ENCODE results near the gene SPAG4. TPM values are rescaled to one million over a fixed set of nuclear protein-coding genes. Genes with fewer than 3 reads are reported as not detected.

SPAG4 gene
- total RNA-seq, 2 donors from 2014 or later: 5.9 to 6.3 TPM

- Mint-ChIP-seq H3K27ac (peak overlapping the region in 1 of 2 donors; percentile 26), H3K36me3 (no peaks in the 10 kb centered on the region), H3K4me3 (no peak overlapping the region), H3K4me1 (ENCODE audit: low read depth in 2 of 2) (peaks cover 30 to 31% of the 10 kb centered on the region in 2 donors), H3K9me3 (no peaks in the 10 kb centered on the region), H3K27me3 (no peaks in the 10 kb centered on the region)
- ATAC-seq (no peak), DNase-seq (ENCODE audit: low spot score) (no peak)
Measured at GRCh38 chr20:35620818-35621559, 5.4 kb downstream of the SPAG4 start.

GRCh38 chr20:35621560-35621946, 5.9 kb downstream of the SPAG4 start:
- peak overlapping the region in 1 of 2 donors; percentile 26 for H3K27ac Mint-ChIP-seq
- H3K9me3 Mint-ChIP-seq: no peaks in the 10 kb centered on the region
- H3K36me3 Mint-ChIP-seq: no peaks in the 10 kb centered on the region
- no peak for DNase-seq (ENCODE audit: low spot score)
- no peak for ATAC-seq
- H3K4me1 Mint-ChIP-seq (ENCODE audit: low read depth in 2 of 2): peaks cover 26 to 27% of the 10 kb centered on the region in 2 donors
- H3K27me3 Mint-ChIP-seq: no peaks in the 10 kb centered on the region
- H3K4me3 Mint-ChIP-seq: no peak overlapping the region

DNA sequence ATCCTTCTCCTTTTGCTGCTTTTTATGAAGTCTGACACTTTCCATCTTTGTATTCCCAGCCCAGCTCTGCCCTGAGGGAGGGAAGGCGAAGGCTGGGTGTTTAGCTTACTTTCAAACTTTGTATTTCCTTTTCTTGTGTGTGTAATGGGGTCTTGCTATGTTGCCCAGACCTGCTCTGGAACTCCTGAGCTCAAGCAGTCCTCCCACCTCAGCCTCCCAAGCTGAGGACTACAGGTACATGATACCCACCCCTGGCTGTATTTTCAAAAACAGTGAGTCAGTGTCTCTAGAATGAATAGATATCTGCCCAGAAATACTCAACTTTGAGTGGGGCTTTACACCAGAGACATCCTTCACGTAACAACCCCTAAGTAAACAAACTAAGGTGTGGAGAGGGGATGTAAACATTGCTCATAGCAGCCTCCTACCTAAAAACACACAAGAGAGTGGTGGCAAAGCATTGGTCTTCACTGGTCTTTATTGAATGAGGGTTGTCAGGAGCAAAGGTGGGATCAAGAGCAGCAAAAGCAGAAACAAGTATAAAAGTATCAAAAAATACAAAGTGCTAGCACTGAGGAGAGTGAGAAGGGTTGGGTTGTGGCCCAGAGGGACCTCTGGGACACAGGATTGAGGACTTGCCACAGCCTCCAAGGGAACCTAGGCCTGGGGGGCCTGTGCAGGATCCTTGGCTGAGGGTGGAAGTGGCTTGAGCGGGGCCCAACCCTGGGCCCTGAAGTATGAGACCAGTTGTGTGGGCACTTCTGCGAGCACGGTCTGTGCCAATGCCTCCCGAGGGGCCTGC, 10.2 kb downstream of the SPAG4 start:
- DNase-seq (ENCODE audit: low spot score) (no peak), ATAC-seq (no peak)
- Mint-ChIP-seq H3K36me3 (peaks cover 9% of the 10 kb centered on the region), H3K4me3 (no peak overlapping the region), H3K27me3 (no peaks in the 10 kb centered on the region), H3K4me1 (ENCODE audit: low read depth in 2 of 2) (peaks cover 4 to 6% of the 10 kb centered on the region in 2 donors), H3K27ac (peak overlapping the region in 1 of 2 donors; percentile 87), H3K9me3 (no peaks in the 10 kb centered on the region)

- H3K27me3 Mint-ChIP-seq: no peaks in the 10 kb centered on the region
- no peak for ATAC-seq
Measured at GRCh38 chr20:35626386-35627001, 10.9 kb downstream of the SPAG4 start.

GRCh38 chr20:35627121-35627520, 11.5 kb downstream of the SPAG4 start:
- ATAC-seq (no peak), DNase-seq (ENCODE audit: low spot score) (no peak)
- Mint-ChIP-seq H3K9me3 (no peaks in the 10 kb centered on the region), H3K27me3 (no peaks in the 10 kb centered on the region), H3K4me3 (no peak overlapping the region), H3K27ac (no peak overlapping the region), H3K4me1 (ENCODE audit: low read depth in 2 of 2) (peaks cover 4 to 6% of the 10 kb centered on the region in 2 donors), H3K36me3 (peaks cover 9% of the 10 kb centered on the region)

More at GRCh38 chr20:35626386-35627001, 10.9 kb downstream of the SPAG4 start:
- H3K9me3 Mint-ChIP-seq: no peaks in the 10 kb centered on the region
- no peak overlapping the region for H3K27ac Mint-ChIP-seq
- H3K4me1 Mint-ChIP-seq (ENCODE audit: low read depth in 2 of 2): peaks cover 4 to 6% of the 10 kb centered on the region in 2 donors
- no peak for DNase-seq (ENCODE audit: low spot score)
- H3K4me3 Mint-ChIP-seq: no peak overlapping the region
- H3K36me3 Mint-ChIP-seq: peaks cover 9% of the 10 kb centered on the region

- Mint-ChIP-seq H3K27ac (peak overlapping the region; percentile 14 to 37), H3K27me3 (no peaks in the 10 kb centered on the region), H3K9me3 (no peaks in the 10 kb centered on the region), H3K4me1 (ENCODE audit: low read depth in 2 of 2) (peaks cover 9 to 12% of the 10 kb centered on the region in 2 donors), H3K36me3 (peaks cover 9% of the 10 kb centered on the region), H3K4me3 (no peak overlapping the region)
- DNase-seq (ENCODE audit: low spot score) (no peak), ATAC-seq (no peak)
Measured at GRCh38 chr20:35629427-35630145, 14.0 kb downstream of the SPAG4 start.

DNA sequence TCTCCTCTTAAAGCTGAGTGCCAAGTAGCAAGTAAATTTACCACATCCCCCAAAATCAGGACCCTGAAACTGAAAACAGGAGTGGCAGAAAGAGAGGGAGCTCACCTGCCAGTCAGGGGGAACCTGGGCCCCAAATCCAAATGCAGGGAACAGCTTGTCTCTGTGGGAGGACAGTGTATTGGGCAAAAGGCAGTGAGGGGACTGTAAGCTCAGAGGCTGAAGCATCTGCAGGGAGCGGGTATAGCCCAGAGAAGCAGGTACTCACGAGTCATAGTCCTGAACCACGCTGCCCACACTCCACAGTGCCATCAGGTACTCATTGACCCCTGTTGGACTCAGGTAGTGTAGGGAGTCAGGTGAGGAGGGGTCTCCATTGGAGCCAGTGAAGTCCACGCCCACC, 15.0 kb downstream of the SPAG4 start:
- Mint-ChIP-seq H3K9me3 (no peaks in the 10 kb centered on the region), H3K4me3 (no peak overlapping the region), H3K27ac (no peak overlapping the region), H3K27me3 (no peaks in the 10 kb centered on the region), H3K4me1 (ENCODE audit: low read depth in 2 of 2) (peaks cover 15 to 18% of the 10 kb centered on the region in 2 donors), H3K36me3 (peaks cover 9% of the 10 kb centered on the region)
- DNase-seq (ENCODE audit: low spot score) (no peak), ATAC-seq (no peak)

DNA sequence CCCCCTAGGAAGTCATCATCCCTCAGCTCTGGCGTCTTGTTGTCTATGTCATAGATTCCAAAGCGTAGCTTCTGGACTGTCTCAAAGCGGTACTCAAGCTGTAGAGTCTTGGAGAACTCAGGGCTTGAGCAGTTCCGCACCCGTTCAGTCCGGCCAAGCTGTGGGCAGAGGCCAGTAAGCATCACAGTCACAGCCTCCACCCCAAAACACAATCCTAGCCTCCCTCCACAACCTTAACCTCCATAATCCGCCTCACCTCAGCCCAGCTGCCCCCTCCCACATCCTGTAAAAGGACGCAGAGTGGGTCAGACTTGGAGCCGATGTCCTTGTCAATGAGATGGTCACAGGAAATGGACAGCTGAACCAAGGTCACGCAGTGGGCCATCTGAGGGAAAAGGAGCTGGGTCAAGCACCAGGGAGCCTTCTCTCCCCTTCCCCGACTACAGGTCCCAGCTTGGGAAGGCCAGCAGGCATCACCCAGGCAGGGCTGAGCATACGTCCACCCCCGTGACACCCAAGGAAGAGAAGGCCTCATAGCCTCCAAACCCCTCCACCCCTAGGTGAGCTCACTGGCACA, 17.0 kb downstream of the SPAG4 start:
- H3K9me3 Mint-ChIP-seq: no peaks in the 10 kb centered on the region
- peaks cover 9% of the 10 kb centered on the region for H3K36me3 Mint-ChIP-seq
- no peaks in the 10 kb centered on the region for H3K27me3 Mint-ChIP-seq
- H3K4me1 Mint-ChIP-seq (ENCODE audit: low read depth in 2 of 2): peaks cover 26 to 32% of the 10 kb centered on the region in 2 donors
- DNase-seq (ENCODE audit: low spot score) (no peak), ATAC-seq (no peak)
- peak overlapping the region in 1 of 2 donors; percentile 48 for H3K27ac Mint-ChIP-seq
- H3K4me3 Mint-ChIP-seq: no peak overlapping the region

GRCh38 chr20:35635652-35636051, 20.0 kb downstream of the SPAG4 start:
- no peak for DNase-seq (ENCODE audit: low spot score)
- Mint-ChIP-seq H3K27me3 (no peaks in the 10 kb centered on the region), H3K36me3 (no peaks in the 10 kb centered on the region), H3K9me3 (no peaks in the 10 kb centered on the region), H3K4me3 (no peak overlapping the region), H3K4me1 (ENCODE audit: low read depth in 2 of 2) (peaks cover 46 to 47% of the 10 kb centered on the region in 2 donors), H3K27ac (peak overlapping the region in 1 of 2 donors; percentile 15)
- ATAC-seq: no peak

GRCh38 chr20:35636095-35636494, 20.5 kb downstream of the SPAG4 start:
- Mint-ChIP-seq H3K4me3 (no peak overlapping the region), H3K27ac (peak overlapping the region in 1 of 2 donors; percentile 15), H3K9me3 (no peaks in the 10 kb centered on the region), H3K4me1 (ENCODE audit: low read depth in 2 of 2) (peaks cover 50 to 51% of the 10 kb centered on the region in 2 donors), H3K27me3 (no peaks in the 10 kb centered on the region), H3K36me3 (no peaks in the 10 kb centered on the region)
- DNase-seq (ENCODE audit: low spot score): no peak
- ATAC-seq: no peak

DNA sequence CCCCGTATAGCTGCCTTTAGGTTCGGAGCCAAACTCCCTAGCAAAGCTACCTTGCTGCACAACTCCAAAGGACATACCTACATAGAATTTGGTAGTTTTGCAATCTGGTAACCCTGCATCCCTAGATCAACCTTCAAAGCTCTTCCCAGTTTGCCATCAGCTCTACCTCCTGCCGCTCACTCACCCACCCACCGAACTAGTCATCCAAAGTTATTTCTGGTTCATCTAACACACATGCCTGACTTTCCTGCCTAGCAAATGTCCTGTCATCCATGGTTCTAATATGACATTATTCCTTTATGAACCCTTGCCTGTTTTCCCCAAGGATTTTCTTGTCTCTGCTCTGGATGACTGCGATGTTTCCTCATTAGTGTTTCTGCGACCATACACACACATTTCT, 21.6 kb downstream of the SPAG4 start:
- Mint-ChIP-seq H3K4me1 (ENCODE audit: low read depth in 2 of 2) (peaks cover 60 to 61% of the 10 kb centered on the region in 2 donors), H3K9me3 (no peaks in the 10 kb centered on the region), H3K4me3 (no peak overlapping the region), H3K27me3 (no peaks in the 10 kb centered on the region), H3K27ac (peak overlapping the region in 1 of 2 donors; percentile 13), H3K36me3 (no peaks in the 10 kb centered on the region)
- DNase-seq (ENCODE audit: low spot score) (no peak), ATAC-seq (no peak)

GRCh38 chr20:35638751-35639150, 23.1 kb downstream of the SPAG4 start:
- Mint-ChIP-seq H3K27ac (no peak overlapping the region), H3K4me1 (ENCODE audit: low read depth in 2 of 2) (peaks cover 67 to 69% of the 10 kb centered on the region in 2 donors), H3K4me3 (no peak overlapping the region), H3K36me3 (no peaks in the 10 kb centered on the region), H3K9me3 (no peaks in the 10 kb centered on the region), H3K27me3 (no peaks in the 10 kb centered on the region)
- ATAC-seq: no peak
- no peak for DNase-seq (ENCODE audit: low spot score)

- H3K36me3 Mint-ChIP-seq: no peaks in the 10 kb centered on the region
- H3K9me3 Mint-ChIP-seq: no peaks in the 10 kb centered on the region
- no peak overlapping the region for H3K4me3 Mint-ChIP-seq
- H3K27ac Mint-ChIP-seq: peak overlapping the region; percentile 1 to 64
- H3K4me1 Mint-ChIP-seq (ENCODE audit: low read depth in 2 of 2): peaks cover 73 to 78% of the 10 kb centered on the region in 2 donors
- no peaks in the 10 kb centered on the region for H3K27me3 Mint-ChIP-seq
- DNase-seq (ENCODE audit: low spot score) (no peak), ATAC-seq (no peak)
Measured at GRCh38 chr20:35640724-35641123, 25.1 kb downstream of the SPAG4 start.
